Activated CD4-positive, alpha-beta T cell treated with anti-CD3 and anti-CD28 coated beads, Interleukin-10, Interleukin-2, amounts not matched to agents 100 ng/mL and 50 ng/mL, durations not matched to agents 16 hours and 8 hours (primary cell): ENCODE data around the gene ZNF556.

Experiments
- DNase-seq: peaks from one replicate; pipeline ENCODE4 v3.0.0-alpha.2; 2020

The ZNF556 gene

GRCh38 chr19:2906631-2907195 lies 39.6 kb downstream of the ZNF556 start:
- DNase-seq: no peak

GRCh38 chr19:2912306-2912705 lies 45.2 kb downstream of the ZNF556 start:
- no peak for DNase-seq

- DNase-seq: no peak
Observed at GRCh38 chr19:2917275-2918184, 50.4 kb downstream of the ZNF556 start.

GRCh38 chr19:2922987-2923386 lies 55.9 kb downstream of the ZNF556 start:
- DNase-seq: no peak

GRCh38 chr19:2923510-2923909 lies 56.4 kb downstream of the ZNF556 start:
- no peak for DNase-seq

GRCh38 chr19:2926341-2927031 lies 59.4 kb downstream of the ZNF556 start:
- no peak for DNase-seq

- DNase-seq: no peak
Observed at GRCh38 chr19:2927032-2927430, 59.9 kb downstream of the ZNF556 start.
